GM21619 (cell line): ENCODE measurements around the gene OPN3.

Source experiments
- ATAC-seq: cut with Tn5 transposase; IDR thresholded peaks from one replicate; pipeline ENCODE4 v1.9.1; 2021; ENCODE audit not compliant: unreplicated experiment

Gene OPN3

DNA sequence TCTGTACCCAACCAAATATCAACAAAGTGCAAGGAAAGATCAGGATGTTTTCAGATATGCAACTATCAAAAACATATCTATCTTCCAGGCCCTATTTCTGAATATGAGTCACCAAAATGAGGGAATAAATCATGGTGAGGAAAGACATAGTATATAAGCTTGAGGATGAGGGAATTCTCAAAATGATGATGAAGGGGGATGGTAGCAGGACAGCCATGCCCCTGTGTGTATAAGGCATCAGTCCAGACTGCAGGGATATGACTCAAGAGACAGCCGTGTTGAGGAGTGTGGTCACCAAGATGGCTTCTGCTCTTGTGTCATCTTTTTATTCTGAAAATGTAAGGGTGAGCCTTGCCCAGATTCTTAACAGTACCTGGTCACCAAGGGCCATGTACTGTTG is 7.5 kb upstream of the OPN3 start:
- no peak for ATAC-seq

DNA sequence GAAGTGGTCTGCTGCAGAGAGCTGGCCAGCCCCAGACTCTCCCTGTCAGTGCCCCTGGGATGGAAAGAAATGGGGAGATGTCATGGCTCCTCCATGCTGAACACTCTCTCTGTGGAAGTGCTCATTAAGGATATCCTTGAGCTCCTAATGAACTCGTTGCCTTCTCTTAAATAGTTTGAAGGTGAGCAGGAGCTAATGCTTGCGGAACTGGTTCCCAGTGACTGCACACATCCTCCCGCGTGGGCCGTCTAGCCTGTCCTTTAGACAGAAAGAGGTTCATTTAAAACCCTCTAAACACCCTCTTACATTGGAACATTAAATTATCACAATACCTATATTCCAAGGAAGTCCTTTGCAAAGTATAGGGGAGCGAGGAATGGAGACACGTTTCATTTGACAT is 6.0 kb upstream of the OPN3 start:
- ATAC-seq, result no peak

DNA sequence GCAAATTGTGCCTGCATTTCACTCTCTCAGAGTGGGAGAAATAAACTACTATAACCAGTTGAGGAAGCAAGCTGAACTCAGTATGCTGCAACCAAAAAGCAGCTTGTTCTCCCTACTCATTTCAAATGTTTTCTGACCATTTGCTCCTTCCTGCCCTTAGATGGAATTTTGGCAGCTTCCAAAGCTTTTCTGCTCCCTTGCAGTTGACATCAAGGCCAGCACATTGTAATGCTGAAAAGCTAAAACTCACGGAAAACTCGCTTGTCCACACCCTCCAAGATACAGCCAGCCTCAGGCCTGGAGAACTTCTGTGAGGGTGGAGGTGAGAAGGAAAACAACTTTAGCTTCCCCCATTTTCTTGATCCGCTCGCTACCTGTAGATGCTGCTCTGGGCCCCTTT is 5.0 kb upstream of the OPN3 start:
- no peak for ATAC-seq

DNA sequence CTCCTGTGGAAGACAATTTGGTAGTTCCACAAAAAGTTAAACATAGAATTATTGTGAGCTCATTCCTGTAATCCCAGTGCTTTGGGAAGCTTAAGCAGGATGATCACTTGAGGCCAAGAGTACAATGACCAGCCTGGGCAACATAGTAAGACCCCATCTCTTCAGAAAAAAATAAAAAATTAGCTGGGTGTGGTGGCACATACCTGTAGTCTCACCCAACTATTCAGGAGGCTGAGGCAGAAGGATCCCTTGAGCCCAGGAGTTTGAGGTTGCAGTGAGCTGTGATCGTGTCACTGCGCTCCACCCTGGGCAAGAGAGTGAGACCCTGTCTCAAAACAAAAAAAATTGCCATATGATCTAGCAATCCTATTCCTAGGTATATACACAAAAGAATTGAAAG is 4.1 kb upstream of the OPN3 start:
- no peak for ATAC-seq

DNA sequence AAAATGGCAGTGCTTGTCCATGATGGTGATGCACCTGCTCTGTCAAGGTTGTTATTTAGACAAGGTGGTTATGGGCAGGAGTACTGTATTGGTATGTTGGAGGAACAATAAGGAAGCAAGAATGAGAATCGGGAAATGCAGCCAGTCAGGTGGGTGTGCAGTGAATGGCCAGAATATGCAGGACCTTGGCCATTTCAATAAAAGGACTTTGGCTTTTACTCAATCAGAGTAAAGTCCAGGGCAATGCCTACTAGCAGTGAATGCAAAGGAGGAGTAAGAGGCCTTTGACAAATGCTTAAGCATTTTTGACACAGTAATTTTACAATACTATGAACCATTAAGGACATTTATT is 2.4 kb upstream of the OPN3 start:
- no peak for ATAC-seq

DNA sequence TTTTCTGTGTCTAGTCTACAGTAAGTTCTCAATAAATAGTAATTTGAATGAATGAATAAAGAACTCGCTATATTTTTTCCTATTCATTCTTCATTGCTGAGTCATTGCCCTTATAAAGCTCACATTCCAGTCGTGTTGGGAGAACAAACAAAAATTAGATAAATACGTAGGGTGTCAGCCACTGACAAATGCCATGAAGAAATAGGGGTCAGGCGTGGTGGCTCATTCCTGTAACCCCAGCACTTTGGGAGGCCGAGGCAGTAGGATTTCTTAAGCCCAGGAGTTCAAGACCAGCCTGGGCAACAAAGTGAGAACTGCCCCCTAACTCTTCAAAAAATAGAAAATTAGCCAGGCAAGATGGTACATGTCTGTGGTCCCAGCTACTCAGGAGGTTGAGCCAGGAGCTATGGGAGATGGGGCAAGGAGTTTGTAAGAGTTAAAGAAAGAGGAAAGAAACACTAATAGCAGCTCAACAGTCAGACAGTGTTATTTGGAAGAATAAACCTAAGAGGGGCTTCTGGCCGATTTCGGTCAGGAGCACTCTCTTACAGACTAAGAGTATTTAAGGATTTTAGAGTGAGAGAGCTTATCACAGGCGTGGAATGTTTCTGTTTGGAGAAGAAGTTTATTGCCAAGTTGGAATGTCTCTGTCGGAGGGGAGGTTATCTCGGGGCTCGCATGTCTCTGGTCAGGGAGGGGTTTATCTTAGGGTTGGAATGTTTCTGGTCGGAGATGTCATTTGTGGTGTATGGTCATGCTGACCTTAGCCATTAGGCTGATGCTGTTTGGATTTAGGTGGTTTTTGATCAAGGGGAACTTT is 1.8 kb upstream of the OPN3 start:
- ATAC-seq, result no peak

DNA sequence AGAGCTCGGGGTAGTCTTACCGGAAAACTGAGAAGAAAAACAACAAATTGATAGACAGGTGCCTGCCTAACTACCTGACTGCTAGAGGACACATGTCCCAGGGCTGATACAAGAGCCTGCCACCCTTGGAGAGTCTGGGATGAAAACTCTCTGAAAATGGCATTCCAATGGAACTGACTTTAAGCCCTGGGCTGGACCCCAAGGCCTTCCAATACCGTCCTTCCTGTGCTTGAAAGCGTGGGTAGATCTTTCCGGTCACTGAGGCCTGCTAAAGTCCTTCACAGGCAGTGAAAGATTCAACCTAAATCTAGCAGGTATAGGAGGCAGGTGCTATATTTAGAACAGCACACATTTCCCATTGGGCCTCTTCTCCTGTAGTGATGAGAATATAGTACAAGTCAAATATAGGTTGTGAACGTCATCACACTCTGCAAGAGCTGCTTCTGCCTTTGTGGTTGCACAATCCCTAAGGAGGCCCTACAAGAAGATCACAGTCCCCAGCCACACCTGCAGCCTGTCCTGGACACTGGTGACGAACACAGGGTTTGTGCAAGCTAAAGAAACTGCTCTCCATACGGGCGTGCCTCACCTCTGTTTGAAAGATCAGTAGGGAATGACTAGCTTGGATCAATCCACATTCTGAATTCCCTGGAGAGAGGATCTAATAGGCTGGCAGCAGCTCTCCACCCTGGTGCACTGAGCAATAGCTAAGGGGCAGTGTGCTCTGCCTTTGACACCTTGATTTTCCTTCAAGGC is 876 bp upstream of the OPN3 start:
- no peak for ATAC-seq

DNA sequence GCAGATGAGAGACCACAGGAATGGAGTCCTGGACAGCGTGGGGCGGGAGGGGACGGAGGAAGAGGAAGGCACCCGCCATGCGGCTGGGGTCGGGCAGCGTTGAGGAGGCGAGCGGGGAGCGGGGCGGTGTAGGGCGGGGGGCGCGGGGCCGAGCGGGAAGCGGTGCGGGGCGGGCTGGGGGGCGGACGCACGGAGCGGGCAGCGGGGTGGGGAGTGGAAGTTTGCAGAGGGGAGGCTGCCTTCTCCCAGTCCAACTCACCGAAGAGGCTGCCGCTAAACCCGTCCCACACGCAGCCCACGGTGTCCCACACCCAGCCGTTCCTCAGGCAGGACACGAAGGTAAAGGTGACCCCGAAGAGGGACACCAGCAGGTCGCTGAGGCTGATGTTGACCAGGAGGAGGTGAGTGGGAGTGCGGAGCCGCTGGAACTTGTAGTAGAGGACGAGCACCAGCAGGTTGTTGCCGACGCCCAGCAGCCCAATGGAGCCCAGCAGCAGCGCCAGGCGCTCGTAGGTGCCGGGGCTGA is 483 bp downstream of the OPN3 start:
- peak; percentile 44 for ATAC-seq

DNA sequence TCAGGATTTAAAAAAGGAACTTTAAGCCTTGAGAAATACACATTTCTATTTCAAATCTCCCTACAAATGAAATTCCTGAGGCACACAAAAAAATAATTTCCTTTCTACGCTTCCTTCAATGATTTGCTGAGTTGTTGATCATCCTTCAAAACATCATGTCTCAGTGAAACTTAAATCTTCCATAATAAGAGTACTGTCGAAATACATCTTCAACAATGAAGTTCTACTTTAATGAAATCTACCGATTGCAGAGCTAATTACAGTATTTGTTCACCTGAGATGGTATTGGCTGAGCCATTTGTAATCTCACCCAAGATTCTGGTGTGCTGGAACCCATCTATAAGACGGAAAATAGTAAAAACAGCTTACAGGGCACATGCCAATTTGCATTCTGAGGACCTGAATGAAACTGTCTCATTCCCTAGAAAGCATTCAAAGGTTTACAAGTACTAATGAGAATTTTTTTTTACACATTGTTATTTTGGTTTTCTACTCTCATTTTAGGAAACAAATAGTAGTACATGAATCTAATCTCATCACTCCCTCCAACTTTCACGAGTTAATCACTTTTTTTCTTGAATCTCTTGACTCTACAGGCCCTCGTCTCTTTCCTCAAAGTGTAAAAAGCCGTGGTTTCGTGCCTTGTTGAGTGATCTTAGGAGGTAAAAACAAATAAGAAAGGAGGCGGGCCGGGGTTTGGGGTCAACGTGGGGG is 1.1 kb downstream of the OPN3 start:
- ATAC-seq, result no peak

DNA sequence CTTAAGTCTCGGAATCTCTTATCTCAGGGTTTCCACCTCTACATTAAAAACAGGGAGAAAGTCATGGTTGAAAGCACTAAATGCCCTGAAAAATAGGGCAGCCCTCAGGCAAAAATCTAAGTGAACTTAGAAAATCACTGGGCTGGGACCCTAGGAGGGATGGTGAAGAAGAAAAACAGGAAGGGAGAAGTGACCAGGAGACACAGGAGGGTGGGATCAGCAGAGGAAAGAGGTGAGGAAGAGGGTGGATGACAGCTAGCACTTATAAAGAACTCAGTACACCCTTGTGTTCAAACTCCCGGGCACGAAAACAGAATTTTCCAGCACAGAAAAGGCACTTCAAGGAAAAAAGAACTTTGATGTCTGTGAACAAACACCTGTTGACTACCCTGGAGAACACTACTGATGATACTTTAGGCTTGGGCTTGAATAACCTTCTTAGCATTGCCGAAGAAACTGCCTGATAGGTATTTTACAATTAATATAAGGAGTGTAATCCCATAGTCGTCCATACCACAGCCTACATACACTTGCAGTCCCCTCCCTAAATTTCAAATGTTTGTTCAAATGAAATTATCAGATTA is 2.0 kb downstream of the OPN3 start:
- no peak for ATAC-seq

DNA sequence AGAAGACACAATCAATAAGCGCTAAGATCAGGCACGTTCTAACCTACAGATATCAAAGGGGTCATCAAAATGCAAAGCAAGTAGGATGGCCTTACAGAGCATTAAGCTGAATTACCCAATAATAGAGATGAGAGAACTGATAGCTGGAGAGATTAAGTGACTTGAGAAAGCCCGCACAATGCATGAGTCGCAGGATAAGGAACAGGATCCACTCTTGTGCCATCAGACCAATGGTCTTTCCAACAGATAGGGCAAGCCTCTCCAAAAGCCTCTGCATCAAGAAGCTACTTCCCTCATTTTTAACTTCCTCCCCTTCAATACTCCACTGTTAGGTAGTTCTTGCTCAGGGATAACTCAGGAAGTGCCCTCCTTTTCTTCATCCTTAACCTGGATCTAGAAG is 2.6 kb downstream of the OPN3 start:
- ATAC-seq, result no peak

DNA sequence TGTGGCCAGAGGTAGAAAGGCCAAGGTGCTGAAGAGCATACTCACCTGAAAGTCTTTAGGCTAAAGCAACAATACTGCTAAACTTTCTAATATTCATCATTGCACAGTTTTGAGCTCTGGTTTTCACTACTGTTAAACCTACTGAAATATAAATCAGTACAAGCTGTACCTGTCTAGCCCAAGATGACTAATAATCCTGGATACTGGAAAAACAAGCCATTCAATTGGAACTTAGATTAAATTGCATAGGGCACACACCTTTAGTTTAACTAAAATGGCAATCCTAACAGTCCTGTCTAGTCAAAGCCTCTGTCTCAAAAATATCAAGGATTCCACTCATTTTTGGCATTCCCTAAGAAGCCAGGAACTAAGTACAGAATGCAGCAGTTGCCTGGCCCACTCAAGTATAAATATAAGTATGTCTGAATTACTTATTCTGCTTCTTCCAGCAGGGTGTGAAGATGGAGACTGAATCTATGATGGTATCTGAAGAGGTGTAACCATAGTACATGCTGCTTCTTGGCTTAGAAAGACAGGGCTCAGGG is 3.1 kb downstream of the OPN3 start:
- ATAC-seq, result no peak

DNA sequence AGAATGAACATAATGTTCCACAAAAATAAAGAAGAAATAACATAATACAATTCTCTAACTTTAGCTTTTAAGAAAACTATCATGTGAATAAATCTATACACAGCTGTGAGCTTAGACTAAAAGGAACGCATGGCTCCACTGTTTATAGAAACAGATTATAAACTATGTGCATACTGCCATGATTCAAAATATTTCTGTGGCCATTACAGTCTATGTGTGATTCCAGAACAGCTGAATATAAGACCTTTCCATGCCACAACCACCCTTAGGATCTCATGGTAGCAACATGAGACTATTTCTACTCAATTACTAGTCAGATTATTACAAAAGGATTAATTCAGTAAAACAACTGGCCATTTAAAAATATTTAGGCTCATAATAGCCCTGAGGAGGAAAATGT is 3.9 kb downstream of the OPN3 start:
- no peak for ATAC-seq

DNA sequence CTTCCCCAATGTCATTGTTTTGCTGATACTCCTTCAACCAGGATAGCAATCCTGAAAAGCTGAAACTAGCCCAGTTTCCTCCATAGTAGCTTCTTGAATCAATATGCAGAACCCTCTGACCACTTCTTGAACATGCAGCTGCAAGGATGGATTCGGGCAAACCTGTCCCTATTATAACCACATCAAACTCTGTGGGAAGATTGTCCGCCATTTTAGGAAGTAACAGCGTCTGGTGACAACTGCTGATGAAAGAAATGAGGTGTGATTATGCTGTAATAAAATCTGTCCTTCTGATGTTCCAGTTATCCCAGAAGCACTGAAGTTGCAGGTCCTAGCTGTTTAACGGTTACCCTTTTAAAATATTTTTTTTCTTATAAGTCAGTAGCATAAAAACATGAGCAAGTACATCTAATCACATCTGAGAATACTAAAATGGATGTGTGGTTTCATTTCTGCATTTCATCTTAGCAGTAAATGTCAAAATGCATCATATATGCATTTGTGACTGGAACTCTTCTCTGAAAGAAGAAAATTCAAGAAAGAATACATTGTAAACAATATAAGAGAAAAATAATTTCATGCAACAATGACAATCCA is 4.5 kb downstream of the OPN3 start:
- ATAC-seq, result no peak

DNA sequence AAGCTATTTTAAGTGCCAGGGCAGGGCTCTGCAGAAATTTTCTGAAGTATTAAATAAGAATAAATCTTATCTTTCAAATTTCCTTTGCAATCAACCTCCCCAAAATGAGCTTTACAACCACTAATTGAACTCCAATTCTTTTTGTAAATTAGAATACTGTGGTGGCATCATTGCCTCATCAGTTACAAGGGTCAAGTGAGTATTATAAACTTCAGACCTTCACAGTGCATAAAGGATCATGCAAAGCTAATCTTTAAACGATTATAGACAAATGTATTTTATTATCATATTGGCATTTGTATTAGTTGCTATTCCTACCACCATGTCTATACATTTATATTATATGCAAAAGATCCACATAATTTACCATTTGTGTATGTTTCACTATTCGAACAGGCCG is 7.2 kb downstream of the OPN3 start:
- no peak for ATAC-seq

DNA sequence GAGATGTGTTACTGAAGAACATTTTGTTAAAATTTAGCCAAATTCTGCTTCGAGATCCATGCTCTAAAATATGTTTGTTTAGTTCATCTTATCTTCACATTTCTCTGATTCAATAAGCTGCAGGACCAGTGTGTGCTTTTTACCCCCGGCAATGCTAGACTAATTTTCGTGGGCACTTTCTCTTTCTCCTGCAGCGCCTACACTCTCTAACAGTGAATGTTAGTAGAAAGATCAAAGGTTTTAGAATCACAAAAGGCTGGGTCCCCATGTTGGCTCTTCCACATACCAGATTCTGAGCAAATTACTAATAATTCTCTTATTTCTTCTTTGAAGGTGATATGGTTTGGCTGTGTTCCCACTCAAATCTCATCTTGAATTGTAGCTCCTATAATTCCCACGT is 8.5 kb downstream of the OPN3 start:
- ATAC-seq, result no peak

DNA sequence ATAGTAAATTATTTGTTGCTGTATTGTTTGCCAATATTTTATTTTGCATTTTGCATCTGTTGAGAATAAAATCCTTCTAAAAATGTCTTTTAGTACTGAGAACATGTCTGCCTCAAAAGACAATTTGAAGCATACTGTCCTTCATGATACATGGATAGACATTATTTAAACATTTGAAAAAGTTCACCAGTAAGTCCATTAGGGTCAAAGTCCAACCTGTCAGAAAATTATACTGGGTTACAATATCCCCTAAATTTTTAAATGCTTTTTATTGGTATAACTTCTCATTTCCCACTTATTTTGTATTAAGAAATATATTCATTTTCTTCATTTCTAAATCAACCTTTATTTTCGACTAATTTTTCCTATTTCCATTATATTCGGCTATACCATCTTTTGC is 9.3 kb downstream of the OPN3 start:
- no peak for ATAC-seq

DNA sequence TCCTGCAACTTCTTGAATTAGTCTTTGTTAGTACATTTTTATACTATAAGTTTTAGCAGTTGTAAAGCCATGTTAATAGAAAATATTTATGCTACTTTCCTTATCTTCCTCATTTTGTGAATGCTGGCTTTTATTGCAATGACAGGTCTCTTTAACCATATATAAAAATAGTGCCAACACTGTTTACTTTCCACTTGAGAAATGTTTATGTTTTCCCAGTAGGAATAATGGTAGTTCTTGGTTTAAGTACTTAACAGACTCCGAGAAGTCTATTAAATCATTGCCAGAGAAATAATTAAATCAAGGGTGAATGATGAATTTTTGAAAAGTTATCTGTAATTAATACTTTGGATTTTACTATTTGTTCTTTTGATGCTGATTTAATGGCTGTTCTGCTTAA is 9.7 kb downstream of the OPN3 start:
- ATAC-seq, result no peak

DNA sequence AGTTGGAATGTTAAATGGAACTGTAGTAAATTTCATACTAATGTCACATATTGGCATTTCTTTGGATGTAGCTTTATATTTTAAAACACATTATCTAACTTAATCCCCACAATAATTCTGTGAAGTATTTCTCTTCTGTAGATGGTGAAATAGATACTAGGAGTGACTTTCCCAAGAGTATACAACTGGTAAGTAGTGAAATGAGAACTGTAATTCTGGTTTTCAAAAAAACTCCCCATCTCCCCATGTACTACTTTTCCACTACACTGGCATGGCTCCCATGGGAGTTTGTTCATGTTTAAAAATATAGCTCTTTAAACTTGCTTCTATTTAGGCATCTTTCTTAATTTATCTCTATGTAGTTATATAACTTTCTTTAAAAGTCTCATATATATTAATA is 10.2 kb downstream of the OPN3 start:
- no peak for ATAC-seq

DNA sequence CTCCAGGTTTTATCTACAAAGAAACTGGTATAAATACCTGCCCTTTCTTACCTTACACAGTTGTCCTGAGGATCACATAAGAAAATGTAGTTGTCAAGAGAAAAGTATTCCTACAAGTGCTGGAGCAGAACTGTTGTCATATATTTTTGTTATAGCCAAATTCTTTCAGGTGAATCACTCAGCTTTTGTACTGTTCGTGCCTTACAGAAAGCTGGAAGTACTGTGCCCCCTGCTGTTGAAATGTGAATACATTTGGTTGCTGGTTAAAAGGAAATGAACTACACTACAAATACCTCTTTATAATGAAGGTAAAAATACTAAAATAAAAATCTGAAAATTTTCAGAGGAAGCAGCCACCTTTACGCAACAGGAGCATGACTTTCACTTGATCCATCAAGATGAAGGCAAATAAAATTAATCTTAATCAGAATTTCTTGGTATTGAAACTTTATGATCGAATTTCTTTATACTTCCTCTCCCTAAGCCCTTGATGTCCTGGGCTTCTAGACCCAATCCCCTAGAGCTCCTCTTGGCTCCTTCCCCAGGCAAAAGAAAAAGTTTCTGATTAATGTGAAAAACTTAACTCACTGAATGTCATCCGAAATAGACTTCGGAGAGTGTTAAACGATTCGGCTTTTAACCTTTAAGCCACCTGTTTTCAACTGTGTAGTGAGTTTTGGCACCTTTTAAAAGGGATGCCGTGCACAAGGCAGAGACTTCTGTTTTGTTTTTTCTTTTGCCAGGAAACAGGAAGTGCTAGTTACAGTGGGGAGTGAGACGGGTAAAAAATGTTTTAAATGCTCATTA is 12.5 kb downstream of the OPN3 start:
- peak; percentile 83 for ATAC-seq
